GM19099 (cell line): ENCODE measurements around the gene BRINP2.

Source experiments
- POLR2A ChIP-seq: IDR thresholded peaks from 3 replicates; pipeline ENCODE4 v1.6.1; 2011; ENCODE audit warnings: low read depth; ENCODE audit not compliant: insufficient read length; ENCODE audit errors: extremely low read depth

Gene BRINP2

GRCh38 chr1:177270863-177271262 is 100.1 kb downstream of the BRINP2 start:
- no peak for TF ChIP-seq POLR2A

GRCh38 chr1:177273141-177273540 is 102.4 kb downstream of the BRINP2 start:
- no peak for TF ChIP-seq POLR2A

- no peak for TF ChIP-seq POLR2A
Observed at GRCh38 chr1:177274687-177275211, 104.0 kb downstream of the BRINP2 start.

GRCh38 chr1:177275736-177276135 is 105.0 kb downstream of the BRINP2 start:
- no peak for TF ChIP-seq POLR2A

GRCh38 chr1:177278626-177279390 is 108.0 kb downstream of the BRINP2 start:
- no peak for TF ChIP-seq POLR2A

- TF ChIP-seq POLR2A, result no peak
Observed at GRCh38 chr1:177281901-177282300, 111.1 kb downstream of the BRINP2 start.

GRCh38 chr1:177282976-177283375 is 112.2 kb downstream of the BRINP2 start:
- TF ChIP-seq POLR2A, result no peak

- TF ChIP-seq POLR2A, result no peak
Observed at GRCh38 chr1:177283380-177283779, 112.6 kb downstream of the BRINP2 start.

- no peak for TF ChIP-seq POLR2A
Observed at GRCh38 chr1:177286396-177286795, 115.6 kb downstream of the BRINP2 start.

- no peak for TF ChIP-seq POLR2A
Observed at GRCh38 chr1:177287270-177287669, 116.5 kb downstream of the BRINP2 start.

GRCh38 chr1:177287994-177288393 is 117.2 kb downstream of the BRINP2 start:
- no peak for TF ChIP-seq POLR2A

- TF ChIP-seq POLR2A, result no peak
Observed at GRCh38 chr1:177289532-177289931, 118.8 kb downstream of the BRINP2 start.

- TF ChIP-seq POLR2A, result no peak
Observed at GRCh38 chr1:177300431-177300830, 129.7 kb downstream of the BRINP2 start.

GRCh38 chr1:177301425-177302124 is 130.8 kb downstream of the BRINP2 start:
- no peak for TF ChIP-seq POLR2A

GRCh38 chr1:177302357-177303044 is 131.7 kb downstream of the BRINP2 start:
- TF ChIP-seq POLR2A, result no peak

GRCh38 chr1:177305040-177306018 is 134.6 kb downstream of the BRINP2 start:
- no peak for TF ChIP-seq POLR2A
